Measurements from ENCODE around the gene LETMD1. TPM values are rescaled to one million over a fixed set of nuclear protein-coding genes. Genes with fewer than 3 reads are reported as not detected.

LETMD1 gene
- total RNA-seq, 2 experiments from 2014 or later = 53.9 to 103 TPM

GRCh38 chr12:51028126-51028812, 19.9 kb upstream of the LETMD1 start:
- Histone ChIP-seq H3K79me2 (ENCODE audit: insufficient read depth, low read depth, low read length) (peaks cover 25% of the 10 kb centered on the region), H4K20me1 (ENCODE audit: insufficient read depth, low read length) (0 out of 2 replicates have a peak, but pooled peaks cover 5% of the 10 kb centered on the region), H2AFZ (ENCODE audit: low read length) (no peak overlapping the region), H3K27ac (ENCODE audit: low read depth, low read length, poor library complexity, severe bottlenecking) (no peak overlapping the region), H3K4me3 (ENCODE audit: low read depth, low read length, poor library complexity, severe bottlenecking) (no peak overlapping the region), H3K4me2 (ENCODE audit: low read length) (0 out of 2 replicates have a peak overlapping the region, but pooled peaks have one; percentile 3), H3K36me3 (ENCODE audit: insufficient read depth, low read length) (peaks cover 4% of the 10 kb centered on the region; the same call in 1 of the 2 replicates), H3K9me3 (ENCODE audit: low read length) (no peaks in the 10 kb centered on the region), H3K9me2 (ENCODE audit: insufficient read depth, low read length) (no peaks in the 10 kb centered on the region), H3K4me1 (ENCODE audit: insufficient read depth, low read length, poor library complexity, severe bottlenecking) (peaks cover 40% of the 10 kb centered on the region)
- intact Hi-C loops (cut with micrococcal nuclease; ENCODE audit: unreplicated experiment) = loop anchor here (2.0 to 5.0 kb wide), 2 partner anchors 203 to 209 kb away; partner anchors contain the start of gene DAZAP2
- ChIA-PET CTCF (ENCODE audit: unreplicated experiment) (interaction anchor here (1.1 to 1.2 kb wide), 2 partner anchors 202 to 204 kb away, joined by 3 read pairs; no protein-coding TSS in a partner anchor), POLR2A (interaction anchor here (0.6 to 1.3 kb wide), 4 partner anchors 8 to 202 kb away, joined by 3 to 6 read pairs (median 4); no protein-coding TSS in a partner anchor)
- peak; percentile 64 for DNase-seq (ENCODE audit: low spot score)
- BruUV-seq (replicated peaks) = no TSS peak
- TF ChIP-seq EZH2phosphoT487 (IDR thresholded peaks at IDR 0.05; ENCODE audit: borderline replicate concordance, low read depth, low read length) (no peak), CTCF (conservative IDR thresholded peaks at IDR 0.05; ENCODE audit: low read length) (peak; percentile 76)

GRCh38 chr12:51028813-51029150, 19.3 kb upstream of the LETMD1 start:
- intact Hi-C loops (cut with micrococcal nuclease; ENCODE audit: unreplicated experiment) = loop anchor here (2.0 to 5.0 kb wide), 2 partner anchors 204 to 209 kb away; partner anchors contain the start of gene DAZAP2
- no peak for DNase-seq (ENCODE audit: low spot score)
- Histone ChIP-seq H3K36me3 (ENCODE audit: insufficient read depth, low read length) (peaks cover 4% of the 10 kb centered on the region; the same call in 1 of the 2 replicates), H4K20me1 (ENCODE audit: insufficient read depth, low read length) (0 out of 2 replicates have a peak, but pooled peaks cover 5% of the 10 kb centered on the region), H3K9me2 (ENCODE audit: insufficient read depth, low read length) (no peaks in the 10 kb centered on the region), H3K4me1 (ENCODE audit: insufficient read depth, low read length, poor library complexity, severe bottlenecking) (peaks cover 38% of the 10 kb centered on the region), H3K27ac (ENCODE audit: low read depth, low read length, poor library complexity, severe bottlenecking) (no peak overlapping the region), H3K79me2 (ENCODE audit: insufficient read depth, low read depth, low read length) (peaks cover 20% of the 10 kb centered on the region), H3K9me3 (ENCODE audit: low read length) (no peaks in the 10 kb centered on the region), H2AFZ (ENCODE audit: low read length) (no peak overlapping the region), H3K4me2 (ENCODE audit: low read length) (no peak overlapping the region), H3K4me3 (ENCODE audit: low read depth, low read length, poor library complexity, severe bottlenecking) (no peak overlapping the region)
- ChIA-PET CTCF (ENCODE audit: unreplicated experiment) (interaction anchor here (0.6 to 1.2 kb wide), 3 partner anchors 111 to 205 kb away, joined by 3 read pairs; no protein-coding TSS in a partner anchor), POLR2A (interaction anchor here (0.9 kb wide), 1 partner anchor 158 kb away, joined by 6 read pairs; no protein-coding TSS in a partner anchor)
- no TSS peak for BruUV-seq (replicated peaks)
- TF ChIP-seq CTCF (conservative IDR thresholded peaks at IDR 0.05; ENCODE audit: low read length) (no peak), EZH2phosphoT487 (IDR thresholded peaks at IDR 0.05; ENCODE audit: borderline replicate concordance, low read depth, low read length) (no peak)

GRCh38 chr12:51033048-51033447, 15.1 kb upstream of the LETMD1 start:
- H3K36me3 ChIP-seq (ENCODE audit: insufficient read depth, low read length) = no peaks in the 10 kb centered on the region

More at GRCh38 chr12:51033048-51033447, 15.1 kb upstream of the LETMD1 start:
- Histone ChIP-seq H3K4me2 (ENCODE audit: low read length) (no peak overlapping the region), H2AFZ (ENCODE audit: low read length) (no peak overlapping the region), H3K4me3 (ENCODE audit: low read depth, low read length, poor library complexity, severe bottlenecking) (no peak overlapping the region), H3K9me3 (ENCODE audit: low read length) (no peaks in the 10 kb centered on the region), H3K4me1 (ENCODE audit: insufficient read depth, low read length, poor library complexity, severe bottlenecking) (peaks cover 7% of the 10 kb centered on the region), H3K9me2 (ENCODE audit: insufficient read depth, low read length) (no peaks in the 10 kb centered on the region), H3K79me2 (ENCODE audit: insufficient read depth, low read depth, low read length) (no peaks in the 10 kb centered on the region), H3K27ac (ENCODE audit: low read depth, low read length, poor library complexity, severe bottlenecking) (no peak overlapping the region), H4K20me1 (ENCODE audit: insufficient read depth, low read length) (no peaks in the 10 kb centered on the region)
- CTCF ChIA-PET (ENCODE audit: unreplicated experiment) = no interaction called here
- intact Hi-C loops (cut with micrococcal nuclease; ENCODE audit: unreplicated experiment) = no loop called here
- no peak for TF ChIP-seq CTCF (conservative IDR thresholded peaks at IDR 0.05; ENCODE audit: low read length)
- no peak for TF ChIP-seq EZH2phosphoT487 (IDR thresholded peaks at IDR 0.05; ENCODE audit: borderline replicate concordance, low read depth, low read length)
- POLR2A ChIA-PET = interaction anchor here (0.5 to 1.3 kb wide), 5 partner anchors 11 to 70 kb away, joined by 3 to 4 read pairs (median 3); no protein-coding TSS in a partner anchor
- DNase-seq (ENCODE audit: low spot score) = no peak
- no TSS peak for BruUV-seq (replicated peaks)
